Measurements from ENCODE around the gene TET3. TPM values are rescaled to one million over a fixed set of nuclear protein-coding genes. Genes with fewer than 3 reads are reported as not detected.

Gene TET3
- total and polyA plus RNA-seq, 2 of the 8 experiments (the other 6 are each of a cell fraction or from before 2014, with no cell fraction given): 4.5 to 21.1 TPM

GRCh38 chr2:73949802-73950201 is 34.9 kb upstream of the TET3 start:
- no peak overlapping the region for H3K4me3 ChIP-seq (ENCODE audit: extremely low read depth in 1 of 4, insufficient read depth in 2 of 4, low read depth in 3 of 4, low read length in 4 of 4)
- no peak overlapping the region for H2BK20ac ChIP-seq (ENCODE audit: low read length)
- H3K9me3 ChIP-seq (ENCODE audit: insufficient read depth in 2 of 2, low read depth in 1 of 2, low read length in 1 of 2): no peaks in the 10 kb centered on the region
- no peak overlapping the region for H4K91ac ChIP-seq (replicated peaks; ENCODE audit: insufficient read length, low read length)
- no peaks in the 10 kb centered on the region for H3K27me3 ChIP-seq (replicated peaks in 1 of 4; ENCODE audit: control insufficient read depth in 3 of 4, extremely low read depth in 1 of 4, insufficient read depth in 3 of 4, low read length in 3 of 4)
- no peak overlapping the region for H3K56ac ChIP-seq (replicated peaks; ENCODE audit: insufficient read length, low read depth, low read length)
- FAIRE-seq (no peak), DNase-seq (ENCODE audit: low read depth in 1 of 2, low spot score in 2 of 2) (no peak)
- POLR2A ChIA-PET (ENCODE audit: partially characterized antibody): interaction anchor here (0.7 to 1.1 kb wide), 4 partner anchors 10 to 250 kb away, joined by 3 to 4 read pairs (median 4); no protein-coding TSS in a partner anchor
- no peaks in the 10 kb centered on the region for H3K4me1 ChIP-seq (replicated peaks in 1 of 4; ENCODE audit: control insufficient read depth in 3 of 4, insufficient read depth in 4 of 4, low read length in 3 of 4)
- peaks cover under 1% of the 10 kb centered on the region; the same call in 1 of the 2 replicates for H3K79me1 ChIP-seq (ENCODE audit: low read depth, low read length)
- no peak overlapping the region for H3K4me2 ChIP-seq (ENCODE audit: insufficient read depth in 1 of 2, low read depth in 2 of 2, low read length in 2 of 2)
- H3K4ac ChIP-seq (replicated peaks; ENCODE audit: insufficient read length, low read depth, low read length): no peak overlapping the region
- no peak overlapping the region for H2AK5ac ChIP-seq (ENCODE audit: low read depth, low read length)
- no peak overlapping the region for H2BK5ac ChIP-seq (ENCODE audit: low read depth, low read length)
- no peak overlapping the region for H2AFZ ChIP-seq (ENCODE audit: low read length)
- H3K9ac ChIP-seq (replicated peaks in 1 of 4; ENCODE audit: extremely low read depth in 1 of 4, low read depth in 3 of 4, low read length in 3 of 4): no peak overlapping the region
- no peak overlapping the region for H2BK15ac ChIP-seq (ENCODE audit: low read length)
- CTCF ChIA-PET (ENCODE audit: partially characterized antibody): interaction anchor here (1.1 to 1.7 kb wide), 3 partner anchors 11 to 71 kb away, joined by 3 to 7 read pairs (median 3); no protein-coding TSS in a partner anchor
- H3K23me2 ChIP-seq (ENCODE audit: low read depth, low read length): no peaks in the 10 kb centered on the region
- peaks cover 17 to 71% (median 52%) of the 10 kb centered on the region in 4 experiments for H3K36me3 ChIP-seq (ENCODE audit: control insufficient read depth in 2 of 4, insufficient read depth in 4 of 4, low read length in 3 of 4)
- H2BK12ac ChIP-seq (ENCODE audit: low read depth, low read length): no peak overlapping the region
- no peak overlapping the region for H3K14ac ChIP-seq (ENCODE audit: insufficient read length)
- H3K18ac ChIP-seq (ENCODE audit: extremely low read depth, low read length): no peak overlapping the region
- H3K23ac ChIP-seq (ENCODE audit: insufficient read length): no peak overlapping the region
- no peak overlapping the region for H4K5ac ChIP-seq (ENCODE audit: insufficient read length, low read depth, low read length)
- no peak overlapping the region for H2BK120ac ChIP-seq (replicated peaks; ENCODE audit: low read depth, low read length)
- H4K20me1 ChIP-seq (replicated peaks in 1 of 2; ENCODE audit: control insufficient read depth in 1 of 2, insufficient read depth in 2 of 2, low read length in 2 of 2): peaks cover 7 to 15% of the 10 kb centered on the region in 2 experiments
- H3K79me2 ChIP-seq (ENCODE audit: control insufficient read depth in 1 of 2, insufficient read depth in 2 of 2, low read length in 2 of 2): peaks cover 0 to 6% of the 10 kb centered on the region in 2 experiments; a peak in 1 of 4 replicates
- TF ChIP-seq CBX5 (IDR thresholded peaks at IDR 0.05; ENCODE audit: low read depth, low read length) (no peak), EP300 (IDR thresholded peaks at IDR 0.05; ENCODE audit: borderline replicate concordance in 1 of 2, low read depth in 2 of 2, low read length in 2 of 2) (no peak), BACH1 (IDR thresholded peaks at IDR 0.05; ENCODE audit: low read length) (no peak)
- H4K8ac ChIP-seq (ENCODE audit: extremely low read depth, insufficient read depth, low read length): no peak overlapping the region
- no peak overlapping the region for H3K27ac ChIP-seq (ENCODE audit: low read depth, low read length)

Data from H1 (cell line).